Neuronal stem cell (in vitro differentiated cells): ENCODE measurements around the gene SRC.

ENCODE experiments used
- DNase-seq: peaks from one replicate; pipeline ENCODE4 v3.0.0-alpha.2; 2013; ENCODE audit warnings: low spot score
- H2AFZ ChIP-seq: one replicate; pipeline ENCODE4 v1.6.1; 2013; ENCODE audit warnings: mild to moderate bottlenecking, low read length, inconsistent platforms
- H2AK5ac ChIP-seq: 2 replicates; pipeline ENCODE4 v1.6.1; 2013; ENCODE audit warnings: low read depth, mild to moderate bottlenecking, inconsistent platforms, low read length, moderate library complexity, mixed read lengths
- H2BK120ac ChIP-seq: 2 replicates; pipeline ENCODE4 v1.6.1; 2013; ENCODE audit warnings: low read depth, mild to moderate bottlenecking, inconsistent platforms, low read length, moderate library complexity, mixed read lengths
- H2BK12ac ChIP-seq: one replicate; pipeline ENCODE4 v1.6.1; 2013; ENCODE audit warnings: low read length, inconsistent platforms
- H2BK15ac ChIP-seq: 2 replicates; pipeline ENCODE4 v1.6.1; 2013; ENCODE audit warnings: mild to moderate bottlenecking, low read length, inconsistent platforms, mixed read lengths
- H2BK5ac ChIP-seq: one replicate; pipeline ENCODE4 v1.6.1; 2013; ENCODE audit warnings: inconsistent platforms, mild to moderate bottlenecking, low read length, moderate library complexity
- H3K14ac ChIP-seq: one replicate; pipeline ENCODE4 v1.6.1; 2013; ENCODE audit warnings: low read length, inconsistent platforms
- H3K18ac ChIP-seq: 2 replicates; pipeline ENCODE4 v1.6.1; 2013; ENCODE audit warnings: low read length, inconsistent platforms
- H3K23ac ChIP-seq: 2 replicates; pipeline ENCODE4 v1.6.1; 2013; ENCODE audit warnings: low read depth, mild to moderate bottlenecking, mixed read lengths, low read length, inconsistent platforms; ENCODE audit not compliant: poor library complexity
- H3K27ac ChIP-seq: replicated peaks from 3 replicates; pipeline ENCODE4 v1.5.1; 2013; ENCODE audit warnings: low read length, inconsistent platforms
- H3K27me3 ChIP-seq, 3 experiments: 2 replicates each; pipeline ENCODE4 v1.6.1; 2013; ENCODE audit warnings: low read length in 3 of 3, mild to moderate bottlenecking in 2 of 3, inconsistent platforms in 1 of 3, low read depth in 1 of 3, mixed read lengths in 1 of 3, moderate library complexity in 1 of 3; ENCODE audit not compliant: control insufficient read depth in 3 of 3, insufficient read depth in 3 of 3
- H3K36me3 ChIP-seq, 2 donors: replicated peaks in 1 of 2; 2 replicates each; pipeline ENCODE4 v1.6.1; 2013; ENCODE audit warnings: low read length in 2 of 2; ENCODE audit not compliant: control insufficient read depth in 2 of 2, insufficient read depth in 2 of 2
- H3K4ac ChIP-seq: 2 replicates; pipeline ENCODE4 v1.6.1; 2013; ENCODE audit warnings: inconsistent platforms, mild to moderate bottlenecking, low read length, moderate library complexity
- H3K4me1 ChIP-seq, 2 donors: 1 replicate in 1 of 2; 2 replicates in 1 of 2; pipeline ENCODE4 v1.6.1; 2013; ENCODE audit warnings: low read length in 2 of 2, low read depth in 1 of 2; ENCODE audit not compliant: control insufficient read depth in 2 of 2, insufficient read depth in 1 of 2
- H3K4me2 ChIP-seq: one replicate; pipeline ENCODE4 v1.6.1; 2013; ENCODE audit warnings: mild to moderate bottlenecking, low read length, inconsistent platforms; ENCODE audit not compliant: insufficient read depth, poor library complexity, severe bottlenecking
- H3K4me3 ChIP-seq, 2 donors: 2 replicates each; pipeline ENCODE4 v1.5.1; 2013; ENCODE audit warnings: low read length in 2 of 2, mild to moderate bottlenecking in 2 of 2, inconsistent platforms in 1 of 2, moderate library complexity in 1 of 2
- H3K79me1 ChIP-seq: one replicate; pipeline ENCODE4 v1.6.1; 2013; ENCODE audit warnings: low read depth, mild to moderate bottlenecking, inconsistent platforms, low read length, moderate library complexity
- H3K9ac ChIP-seq: one replicate; pipeline ENCODE4 v1.6.1; 2013; ENCODE audit warnings: mild to moderate bottlenecking, low read depth, low read length, inconsistent platforms; ENCODE audit not compliant: poor library complexity
- H3K9me3 ChIP-seq, 2 donors: replicated peaks in 1 of 2; 2 replicates each; pipeline versions ENCODE3 to v1.6.1; 2013; ENCODE audit warnings: low read length in 2 of 2, mild to moderate bottlenecking in 2 of 2, inconsistent platforms in 1 of 2, low read depth in 1 of 2, mixed read lengths in 1 of 2, moderate library complexity in 1 of 2; ENCODE audit not compliant: control insufficient read depth in 2 of 2, insufficient read depth in 1 of 2
- H4K8ac ChIP-seq: one replicate; pipeline ENCODE4 v1.6.1; 2013; ENCODE audit warnings: low read depth, mild to moderate bottlenecking, inconsistent platforms, low read length, moderate library complexity
- H4K91ac ChIP-seq: one replicate; pipeline ENCODE4 v1.6.1; 2013; ENCODE audit warnings: low read length, low read depth, mild to moderate bottlenecking, inconsistent platforms; ENCODE audit not compliant: poor library complexity
- WGBS, 2 donors: extraction: QIAGEN DNeasy Blood & Tissue Kit; methylation state at CpG; one replicate each; pipeline ENCODE4 v1.1.7; 2013; ENCODE audit warnings: missing lambda C conversion rate in 2 of 2, mixed read lengths in 1 of 2; ENCODE audit not compliant: insufficient read length in 2 of 2, insufficient replicate concordance in 1 of 2; ENCODE audit errors: extremely low coverage in 2 of 2; 5-methylcytosine and 5-hydroxymethylcytosine counted together

Gene SRC

GRCh38 chr20:37317316-37317715, 28.6 kb upstream of the SRC start:
- Histone ChIP-seq H3K4me3 (no peak overlapping the region), H2BK15ac (no peak overlapping the region), H3K27ac (no peak overlapping the region), H3K9me3 (no peaks in the 10 kb centered on the region), H2AFZ (no peak overlapping the region), H3K36me3 (peaks cover 6 to 54% of the 10 kb centered on the region in 2 donors), H2BK12ac (no peak overlapping the region), H3K23ac (no peak overlapping the region), H2BK5ac (no peak overlapping the region), H3K9ac (no peak overlapping the region), H3K14ac (no peak overlapping the region), H2AK5ac (no peak overlapping the region), H2BK120ac (no peak overlapping the region), H4K8ac (no peak overlapping the region), H3K18ac (no peak overlapping the region), H3K4ac (no peak overlapping the region), H3K4me1 (peaks cover 6 to 28% of the 10 kb centered on the region in 2 donors), H3K79me1 (no peaks in the 10 kb centered on the region), H4K91ac (no peak overlapping the region), H3K4me2 (no peak overlapping the region), H3K27me3 (no peaks in the 10 kb centered on the region)
- no CpG with 5 or more reads among the region's 6 CpGs for WGBS, 2 donors
- no peak for DNase-seq

GRCh38 chr20:37317994-37318640, 27.8 kb upstream of the SRC start:
- Histone ChIP-seq H3K9ac (no peak overlapping the region), H3K23ac (no peak overlapping the region), H3K9me3 (no peaks in the 10 kb centered on the region), H3K4ac (no peak overlapping the region), H2BK12ac (no peak overlapping the region), H3K18ac (no peak overlapping the region), H2AK5ac (no peak overlapping the region), H3K27ac (peak overlapping the region; percentile 1), H2BK15ac (no peak overlapping the region), H2AFZ (no peak overlapping the region), H3K4me2 (no peak overlapping the region), H3K79me1 (no peaks in the 10 kb centered on the region), H3K27me3 (no peaks in the 10 kb centered on the region), H3K36me3 (peaks cover 6 to 50% of the 10 kb centered on the region in 2 donors), H4K8ac (no peak overlapping the region), H3K14ac (no peak overlapping the region), H2BK5ac (no peak overlapping the region), H2BK120ac (no peak overlapping the region), H4K91ac (no peak overlapping the region), H3K4me1 (peaks cover 6 to 28% of the 10 kb centered on the region in 2 donors), H3K4me3 (no peak overlapping the region)
- no peak for DNase-seq
- WGBS, 2 donors, result no CpG with 5 or more reads among the region's 9 CpGs

- Histone ChIP-seq H3K79me1 (no peaks in the 10 kb centered on the region), H3K4ac (no peak overlapping the region), H3K27ac (peak overlapping the region; percentile 87), H3K27me3 (no peaks in the 10 kb centered on the region), H3K9ac (no peak overlapping the region), H2BK120ac (no peak overlapping the region), H2BK5ac (no peak overlapping the region), H2BK12ac (no peak overlapping the region), H4K8ac (no peak overlapping the region), H2BK15ac (no peak overlapping the region), H2AK5ac (no peak overlapping the region), H3K14ac (no peak overlapping the region), H3K36me3 (peaks cover 6 to 44% of the 10 kb centered on the region in 2 donors), H3K4me2 (peak overlapping the region; percentile 12), H3K4me1 (peaks cover 6 to 22% of the 10 kb centered on the region in 2 donors), H2AFZ (no peak overlapping the region), H3K9me3 (no peaks in the 10 kb centered on the region), H3K23ac (no peak overlapping the region), H3K18ac (peak overlapping the region; percentile 88), H3K4me3 (no peak overlapping the region), H4K91ac (no peak overlapping the region)
- DNase-seq, result peak; percentile 43
- WGBS, 2 donors, result no CpG with 5 or more reads among the region's 8 CpGs
Observed at GRCh38 chr20:37319151-37319671, 26.7 kb upstream of the SRC start.

- H3K18ac ChIP-seq, result no peak overlapping the region
- no peak overlapping the region for H2BK5ac ChIP-seq
- H3K23ac ChIP-seq, result no peak overlapping the region
- no peaks in the 10 kb centered on the region for H3K9me3 ChIP-seq
- H4K91ac ChIP-seq, result no peak overlapping the region
- H3K27me3 ChIP-seq, result no peaks in the 10 kb centered on the region
- no peak overlapping the region for H4K8ac ChIP-seq
- H3K4me1 ChIP-seq, result peaks cover 5% of the 10 kb centered on the region in 2 donors
- H3K4ac ChIP-seq, result no peak overlapping the region
- DNase-seq, result no peak
- no peak overlapping the region for H2BK120ac ChIP-seq
- H2BK12ac ChIP-seq, result no peak overlapping the region
- H3K27ac ChIP-seq, result no peak overlapping the region
- no peak overlapping the region for H2AFZ ChIP-seq
- H3K4me3 ChIP-seq, result no peak overlapping the region
- no peak overlapping the region for H2AK5ac ChIP-seq
- H3K4me2 ChIP-seq, result no peak overlapping the region
- H3K9ac ChIP-seq, result no peak overlapping the region
- no peaks in the 10 kb centered on the region for H3K79me1 ChIP-seq
- H3K14ac ChIP-seq, result no peak overlapping the region
- no CpG with 5 or more reads among the region's 2 CpGs for WGBS, 2 donors
- H3K36me3 ChIP-seq, result no peaks in the 10 kb centered on the region
- H2BK15ac ChIP-seq, result no peak overlapping the region
Observed at GRCh38 chr20:37323985-37324384, 22.0 kb upstream of the SRC start.
